HG03575 (cell line): ENCODE results near the gene ANLN.

Experiments used
- ATAC-seq: cut with Tn5 transposase; IDR thresholded peaks from one replicate; pipeline ENCODE4 v1.9.1; 2021; ENCODE audit not compliant: unreplicated experiment, insufficient number of reproducible peaks, low FRiP score; ENCODE audit errors: extremely low read depth

ANLN gene, protein sequence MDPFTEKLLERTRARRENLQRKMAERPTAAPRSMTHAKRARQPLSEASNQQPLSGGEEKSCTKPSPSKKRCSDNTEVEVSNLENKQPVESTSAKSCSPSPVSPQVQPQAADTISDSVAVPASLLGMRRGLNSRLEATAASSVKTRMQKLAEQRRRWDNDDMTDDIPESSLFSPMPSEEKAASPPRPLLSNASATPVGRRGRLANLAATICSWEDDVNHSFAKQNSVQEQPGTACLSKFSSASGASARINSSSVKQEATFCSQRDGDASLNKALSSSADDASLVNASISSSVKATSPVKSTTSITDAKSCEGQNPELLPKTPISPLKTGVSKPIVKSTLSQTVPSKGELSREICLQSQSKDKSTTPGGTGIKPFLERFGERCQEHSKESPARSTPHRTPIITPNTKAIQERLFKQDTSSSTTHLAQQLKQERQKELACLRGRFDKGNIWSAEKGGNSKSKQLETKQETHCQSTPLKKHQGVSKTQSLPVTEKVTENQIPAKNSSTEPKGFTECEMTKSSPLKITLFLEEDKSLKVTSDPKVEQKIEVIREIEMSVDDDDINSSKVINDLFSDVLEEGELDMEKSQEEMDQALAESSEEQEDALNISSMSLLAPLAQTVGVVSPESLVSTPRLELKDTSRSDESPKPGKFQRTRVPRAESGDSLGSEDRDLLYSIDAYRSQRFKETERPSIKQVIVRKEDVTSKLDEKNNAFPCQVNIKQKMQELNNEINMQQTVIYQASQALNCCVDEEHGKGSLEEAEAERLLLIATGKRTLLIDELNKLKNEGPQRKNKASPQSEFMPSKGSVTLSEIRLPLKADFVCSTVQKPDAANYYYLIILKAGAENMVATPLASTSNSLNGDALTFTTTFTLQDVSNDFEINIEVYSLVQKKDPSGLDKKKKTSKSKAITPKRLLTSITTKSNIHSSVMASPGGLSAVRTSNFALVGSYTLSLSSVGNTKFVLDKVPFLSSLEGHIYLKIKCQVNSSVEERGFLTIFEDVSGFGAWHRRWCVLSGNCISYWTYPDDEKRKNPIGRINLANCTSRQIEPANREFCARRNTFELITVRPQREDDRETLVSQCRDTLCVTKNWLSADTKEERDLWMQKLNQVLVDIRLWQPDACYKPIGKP

DNA sequence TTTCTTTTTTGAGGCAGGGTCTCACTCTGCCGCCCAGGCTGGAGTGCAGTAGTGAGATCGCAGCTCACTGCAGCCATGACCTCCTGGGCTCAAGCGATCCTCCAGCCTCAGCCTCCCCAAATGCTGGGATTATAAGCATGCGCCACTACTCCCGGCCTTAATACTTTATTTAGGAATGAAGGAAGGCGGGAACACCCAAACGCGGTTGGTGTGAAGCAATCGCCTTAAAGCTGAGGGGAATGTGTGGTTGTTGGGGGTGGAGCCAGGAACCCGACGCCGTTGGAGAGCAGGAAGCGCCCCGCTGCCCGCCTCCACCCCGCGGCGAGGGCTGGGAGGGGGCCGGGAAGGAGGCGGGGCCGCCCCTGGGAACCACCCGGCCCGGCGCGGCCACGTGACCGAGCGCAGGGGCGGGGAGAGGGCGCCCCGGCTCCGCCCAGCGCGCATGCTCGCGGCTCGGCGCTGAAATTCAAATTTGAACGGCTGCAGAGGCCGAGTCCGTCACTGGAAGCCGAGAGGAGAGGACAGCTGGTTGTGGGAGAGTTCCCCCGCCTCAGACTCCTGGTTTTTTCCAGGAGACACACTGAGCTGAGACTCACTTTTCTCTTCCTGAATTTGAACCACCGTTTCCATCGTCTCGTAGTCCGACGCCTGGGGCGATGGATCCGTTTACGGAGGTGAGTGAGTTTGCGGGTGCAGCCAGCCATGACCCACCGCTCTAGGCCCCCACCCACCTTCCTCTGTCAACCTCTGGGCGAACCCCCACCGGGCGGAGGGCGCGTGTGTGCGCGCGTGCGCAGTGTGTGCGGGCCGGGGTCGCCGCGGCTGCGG is at the start of gene ANLN:
Gene ANLN (plus strand): TSS at position 492 of the 828 bp plus-strand sequence. CDS start 165 bp downstream, at position 657.
- no peak for ATAC-seq

DNA sequence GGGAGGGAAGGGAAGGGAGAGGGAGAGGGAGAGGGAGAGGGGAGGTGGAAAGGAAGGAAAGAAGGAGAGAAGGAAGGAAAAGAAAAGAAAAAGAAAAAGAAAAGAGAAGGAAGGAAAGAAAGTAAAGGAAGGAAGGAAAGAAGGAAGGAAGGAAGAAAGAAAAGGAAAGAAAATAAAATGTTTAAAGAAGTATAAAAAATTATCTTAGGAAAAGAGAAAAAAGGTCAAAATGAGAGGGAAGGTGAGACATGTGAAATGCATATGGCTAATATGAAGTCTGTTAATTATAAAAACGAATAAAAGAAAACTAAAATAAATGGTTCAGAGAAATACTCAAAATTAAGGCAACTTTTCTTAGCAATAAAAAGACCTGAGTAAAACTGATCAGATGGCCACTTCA is 46.1 kb upstream of the ANLN start:
- no peak for ATAC-seq

DNA sequence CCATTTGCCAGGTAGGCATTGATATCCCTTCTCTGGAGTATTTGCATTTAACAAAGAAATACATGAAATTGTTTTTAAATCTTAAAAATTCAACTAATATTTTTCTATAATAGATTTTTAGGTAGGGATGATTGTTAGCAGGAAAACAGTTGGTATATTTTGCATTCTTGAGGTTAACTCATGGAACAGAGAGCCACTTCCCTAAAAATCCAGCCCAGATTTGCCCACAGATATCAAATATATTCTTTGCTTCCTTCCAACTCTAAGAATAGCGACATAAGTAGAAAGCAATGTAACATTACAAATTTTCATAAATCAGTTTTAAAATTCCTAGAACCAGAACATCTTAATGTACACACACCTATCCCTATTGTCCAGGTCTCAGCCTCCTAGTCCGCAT is 45.0 kb upstream of the ANLN start:
- ATAC-seq: no peak

DNA sequence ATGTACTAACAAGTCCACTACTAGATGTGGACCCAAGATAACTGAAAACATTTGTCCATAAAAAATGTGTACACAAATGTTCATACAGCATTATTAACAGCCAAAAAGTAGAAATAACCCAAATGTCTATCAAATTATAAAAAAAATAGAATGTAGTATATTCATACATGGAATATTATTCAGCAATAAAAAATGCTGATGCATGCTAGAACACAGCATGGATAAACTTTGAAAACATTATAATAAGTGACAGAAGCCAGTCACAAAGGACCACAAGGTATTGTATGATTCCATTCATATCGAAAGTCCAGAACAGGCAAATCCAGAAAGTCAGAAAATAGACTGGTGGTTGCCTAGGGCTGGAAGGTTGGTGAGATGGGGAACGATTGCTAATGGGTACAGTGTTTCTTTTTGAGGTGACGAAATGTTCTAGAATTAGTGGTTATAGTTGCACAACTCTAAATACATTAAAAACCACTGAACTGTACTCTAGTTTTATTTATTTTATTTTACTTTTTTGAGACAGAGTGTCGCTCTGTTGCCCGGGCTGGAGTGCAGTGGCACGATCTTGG is 43.3 kb upstream of the ANLN start:
- ATAC-seq: no peak

DNA sequence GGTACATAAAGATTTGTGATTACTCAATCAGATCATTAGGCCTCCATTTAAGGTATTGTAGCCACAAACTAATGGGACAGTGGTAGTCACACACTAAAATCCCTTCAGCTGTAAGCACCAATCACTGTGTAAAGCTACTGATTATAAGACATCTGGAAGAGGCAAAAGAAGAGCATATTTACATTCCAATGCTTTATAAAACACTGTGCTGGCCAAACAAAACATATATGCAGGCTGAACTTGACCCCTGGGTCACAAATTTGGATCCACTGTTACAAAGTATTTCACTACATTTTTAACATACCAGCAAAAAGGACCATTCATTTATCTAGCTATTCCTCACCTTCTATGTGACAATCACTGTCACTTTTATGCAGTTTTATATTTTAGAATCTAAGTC is 41.4 kb upstream of the ANLN start:
- no peak for ATAC-seq

DNA sequence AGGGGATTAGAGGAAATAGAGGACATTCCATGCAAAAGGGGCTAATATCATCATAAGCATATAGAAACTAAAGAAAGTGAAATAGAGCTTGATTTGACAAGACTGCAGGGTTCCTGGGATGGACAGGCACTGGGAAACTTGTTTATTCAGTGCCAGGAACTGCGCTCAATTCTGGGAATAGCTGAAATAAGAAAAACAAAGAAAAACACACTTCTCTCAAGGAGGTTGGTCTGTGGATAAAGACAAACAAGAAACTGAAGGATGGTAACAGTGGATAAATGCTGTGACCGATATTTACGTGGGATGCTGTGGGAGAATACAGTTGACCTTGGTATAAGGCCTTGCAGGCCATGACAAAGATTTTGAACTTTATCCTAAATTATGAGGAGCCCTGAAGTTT is 40.9 kb upstream of the ANLN start:
- no peak for ATAC-seq

DNA sequence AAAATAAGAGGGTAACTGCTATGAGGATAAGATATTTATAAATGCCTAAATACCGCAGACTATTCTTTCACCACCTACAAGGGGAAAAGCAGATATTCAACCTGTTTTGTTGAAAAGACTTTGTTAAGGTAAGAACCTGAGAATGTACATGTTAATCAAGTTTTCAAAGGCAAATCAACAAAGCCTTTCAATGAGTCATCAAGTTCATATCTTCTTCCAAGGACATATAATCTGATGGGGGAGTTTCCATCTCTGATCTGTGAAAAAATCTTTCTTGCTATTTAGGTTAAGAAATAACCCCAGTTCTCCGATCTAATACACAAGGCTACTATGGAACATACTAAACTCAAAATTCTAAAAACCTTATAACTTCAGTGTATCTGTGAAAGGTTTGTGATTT is 40.0 kb upstream of the ANLN start:
- no peak for ATAC-seq

DNA sequence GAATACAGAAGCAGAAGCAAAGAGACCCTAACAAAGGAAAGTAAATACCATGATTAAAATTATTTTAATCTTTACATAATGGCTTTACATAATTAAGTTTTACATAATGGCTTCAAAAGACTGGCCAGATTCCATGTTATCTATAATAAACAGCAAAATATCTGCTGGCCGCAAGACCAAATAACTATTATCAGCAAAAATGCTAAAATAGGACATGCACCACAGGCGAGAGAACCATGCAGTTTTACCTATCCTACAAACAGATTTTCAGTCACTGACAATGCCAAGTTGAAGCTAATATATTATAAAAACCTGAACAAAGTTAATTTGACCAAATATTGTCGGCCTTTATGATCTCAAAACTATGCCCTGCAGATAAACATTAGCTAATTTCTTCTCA is 34.2 kb upstream of the ANLN start:
- ATAC-seq: no peak

DNA sequence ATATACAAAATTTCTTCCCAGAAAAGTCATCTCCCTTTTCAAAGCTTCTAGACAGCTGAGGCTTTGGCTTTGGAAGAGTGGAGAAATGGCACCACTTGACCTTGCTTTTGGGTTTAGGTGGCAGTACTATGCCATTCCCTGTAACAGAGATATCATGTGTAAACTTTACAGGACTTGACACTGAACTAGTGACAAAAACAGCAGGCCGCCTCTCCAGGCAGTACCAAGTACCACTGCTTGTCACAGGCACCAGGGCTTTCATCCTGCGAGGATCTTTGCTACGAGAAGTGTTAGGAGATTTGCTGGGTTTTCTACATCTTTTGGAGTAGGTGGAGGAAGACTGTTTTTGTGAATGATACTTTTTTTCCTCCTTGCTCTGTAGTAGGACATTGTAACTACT is 32.6 kb upstream of the ANLN start:
- no peak for ATAC-seq

DNA sequence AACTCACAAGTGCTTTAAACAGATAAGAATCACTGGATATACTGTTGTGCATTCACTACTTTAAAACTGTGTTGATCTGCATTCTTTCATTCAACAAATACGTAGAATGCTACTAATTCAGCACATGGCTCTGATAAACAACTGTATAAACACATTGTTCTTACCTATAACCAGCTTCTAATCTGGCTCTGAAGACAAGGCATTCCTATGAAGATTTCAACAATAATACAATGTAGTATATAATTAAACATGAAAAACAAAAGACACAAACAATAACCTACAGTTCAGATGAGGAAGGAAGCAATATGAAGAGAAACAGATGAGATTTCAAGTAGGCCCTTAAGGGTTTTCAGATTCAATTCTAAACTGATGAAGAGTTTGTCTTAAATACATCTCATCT is 31.1 kb upstream of the ANLN start:
- no peak for ATAC-seq

DNA sequence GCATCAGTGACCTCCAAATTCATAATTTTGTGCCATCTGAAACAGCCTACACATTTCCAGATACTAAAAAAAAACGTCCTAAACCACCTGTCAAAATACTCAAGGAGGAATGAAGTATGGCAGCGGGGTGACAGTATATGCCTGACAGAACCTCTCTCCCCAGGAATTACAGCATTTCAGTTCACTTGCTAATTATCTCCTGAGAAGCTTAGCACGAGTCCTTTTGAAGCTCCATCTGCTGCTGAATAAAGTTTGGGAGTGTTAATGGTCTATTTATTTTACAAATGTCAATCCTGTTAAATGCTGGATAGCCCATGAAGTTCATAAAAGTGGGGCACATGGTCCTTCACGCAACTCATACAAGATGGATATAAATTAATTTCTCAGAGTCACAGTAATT is 29.4 kb upstream of the ANLN start:
- no peak for ATAC-seq

DNA sequence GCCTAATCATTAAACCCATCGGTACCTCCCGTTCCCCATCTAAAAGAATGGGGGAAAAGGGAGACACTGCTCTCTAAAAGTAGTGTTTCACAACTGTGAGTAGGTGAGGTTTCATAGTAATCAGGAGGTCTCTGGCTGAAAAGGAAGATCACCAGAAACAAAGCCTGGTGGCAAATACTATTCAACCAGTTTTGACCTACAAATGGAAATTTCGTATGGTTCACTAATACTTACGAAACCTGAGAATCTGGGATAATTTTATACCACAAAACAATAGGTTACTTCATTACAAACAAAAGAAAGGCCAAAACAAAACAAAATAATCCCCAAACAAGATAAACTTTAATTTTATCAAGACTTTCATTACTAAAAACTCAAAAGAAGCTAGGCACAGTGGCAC is 28.4 kb upstream of the ANLN start:
- ATAC-seq: no peak

DNA sequence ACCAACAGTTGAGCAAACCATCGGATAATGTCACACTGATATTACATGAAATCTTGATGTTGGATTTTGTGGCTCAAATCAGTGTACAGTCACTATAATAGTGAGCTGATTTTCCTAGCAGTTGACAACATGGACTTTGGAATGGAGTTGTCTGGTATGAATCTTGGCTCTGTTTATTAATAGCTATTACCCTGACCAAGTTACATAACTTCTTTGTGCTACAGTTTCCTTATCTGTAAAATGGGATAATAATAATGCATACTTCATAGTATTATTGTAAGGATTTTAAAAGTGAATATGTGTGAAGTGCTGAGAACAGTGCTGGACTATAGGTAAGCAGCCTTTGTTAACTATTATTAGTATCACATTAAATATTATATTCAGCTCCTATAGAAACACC is 26.1 kb upstream of the ANLN start:
- no peak for ATAC-seq

DNA sequence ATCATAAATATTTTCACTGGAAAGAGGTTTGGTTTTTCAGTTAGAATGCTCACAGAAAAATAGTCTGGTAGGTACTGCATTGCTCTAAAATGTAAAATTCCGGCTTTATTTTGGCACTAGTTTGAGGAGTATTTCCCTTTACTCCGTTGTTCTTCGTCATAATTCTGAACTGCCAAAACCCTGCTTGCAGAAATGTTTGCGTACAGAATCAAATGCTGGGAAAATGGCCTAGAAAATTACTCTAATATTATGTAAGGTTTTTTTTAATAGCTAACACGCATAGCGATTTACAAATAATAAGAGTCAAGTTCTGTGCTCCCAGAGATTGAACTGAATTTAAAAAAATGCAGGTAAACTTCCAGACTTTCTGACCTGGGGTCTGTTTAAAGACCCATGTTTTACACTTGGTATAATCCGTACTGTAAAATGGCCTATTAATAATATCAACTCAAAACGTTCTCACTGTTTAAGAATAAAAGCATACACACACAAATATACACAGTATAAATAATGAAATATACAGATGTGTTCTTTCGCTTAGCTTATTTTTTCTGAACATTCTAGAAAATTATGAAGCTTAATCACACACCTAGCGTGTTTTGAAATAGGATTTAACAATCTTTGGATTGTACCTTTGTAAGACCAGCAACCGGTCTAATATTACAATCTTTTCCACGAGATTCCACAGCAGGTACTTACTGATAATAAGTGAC is 23.5 kb upstream of the ANLN start:
- no peak for ATAC-seq

DNA sequence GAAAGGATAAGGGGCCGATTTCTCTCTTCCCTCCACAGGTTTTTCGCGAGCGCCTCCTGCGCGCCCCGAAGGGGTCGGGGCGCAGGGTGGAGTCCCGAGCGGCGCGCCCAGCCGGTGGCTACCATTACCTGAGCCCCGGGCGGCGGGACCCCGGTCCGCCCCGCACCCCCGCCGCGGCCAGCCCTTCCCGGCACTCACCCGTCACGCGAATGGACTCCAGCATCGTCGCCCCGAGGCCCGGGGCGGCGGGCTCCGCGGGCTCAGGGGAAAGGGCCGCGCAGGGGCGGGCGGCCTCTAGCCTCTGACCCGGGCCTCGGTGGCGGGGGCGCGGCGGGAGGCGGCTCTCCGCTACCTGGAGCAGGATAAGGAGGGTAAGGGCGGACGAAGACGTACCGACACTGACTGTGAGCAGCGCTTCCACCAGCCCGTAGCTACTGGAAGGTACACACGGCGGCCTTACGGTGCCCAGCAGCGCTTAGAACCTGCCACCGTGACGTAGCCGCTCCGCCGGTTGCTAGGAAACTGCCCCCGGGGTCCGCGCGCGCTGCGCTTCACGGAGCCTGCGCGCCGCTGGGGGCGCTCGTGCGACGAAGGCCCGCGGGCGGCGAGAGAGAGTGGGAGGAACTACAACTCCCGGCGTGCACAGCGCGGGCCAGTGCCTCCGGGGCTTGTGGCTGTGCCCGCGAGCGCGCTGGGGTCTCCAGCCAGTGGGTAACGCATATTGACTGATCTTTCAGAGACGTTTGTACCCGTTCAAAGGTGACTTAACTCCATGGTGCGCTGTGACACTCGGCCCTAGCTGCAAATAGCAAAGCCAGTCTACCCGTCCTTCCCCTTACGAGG is 22.7 kb upstream of the ANLN start:
- peak; percentile 91 for ATAC-seq

DNA sequence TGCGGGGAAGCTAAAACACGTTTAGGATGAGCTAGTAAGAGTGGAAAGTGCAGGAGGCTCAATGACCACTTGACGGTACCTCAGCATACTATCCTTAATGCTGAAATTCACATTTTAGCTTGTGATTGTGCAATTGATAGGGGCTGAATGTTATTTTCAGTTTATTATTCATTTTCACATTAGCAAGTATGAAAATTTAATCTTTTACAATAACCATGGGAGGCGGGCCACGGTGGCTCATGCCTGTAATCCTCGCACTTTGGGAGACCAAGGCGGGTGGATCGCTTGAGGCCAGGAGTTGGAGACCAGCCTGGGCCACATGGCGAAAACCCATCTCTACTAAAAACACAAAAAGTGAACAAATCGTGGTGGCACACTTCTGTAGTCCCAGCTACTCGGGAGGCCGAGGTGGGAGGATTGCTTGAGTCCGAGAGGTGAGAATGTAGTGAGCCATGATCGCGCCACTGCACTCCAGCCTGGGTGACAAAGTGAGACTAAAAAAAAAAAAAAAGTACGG is 22.0 kb upstream of the ANLN start:
- no peak for ATAC-seq

DNA sequence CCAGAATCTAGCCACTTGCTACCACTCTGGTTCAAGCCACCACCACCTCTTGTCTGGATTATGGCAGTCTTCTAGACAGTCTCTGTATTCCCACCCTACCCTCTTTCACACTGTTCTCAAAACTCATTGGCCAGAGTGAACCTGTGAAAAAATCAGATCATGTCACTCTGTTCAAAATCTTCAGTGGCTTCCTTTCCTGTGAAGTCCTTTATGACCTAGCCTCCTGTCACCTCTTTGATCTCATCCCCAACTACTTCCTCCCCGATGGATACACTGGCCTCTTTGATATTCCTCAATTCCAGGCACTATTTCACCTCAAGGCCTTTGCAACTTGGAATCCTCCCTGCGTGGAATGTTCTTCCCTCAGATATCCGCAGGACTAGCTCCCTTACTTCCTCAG is 21.2 kb upstream of the ANLN start:
- no peak for ATAC-seq
